SU-DHL-6 (cell line): ENCODE results near the gene TRPM2.
"Not testable (repeated sequence)": the region's sequence is repeated elsewhere in the genome, so short reads cannot be mapped to it uniquely, and the experiment has no call there.

Experiments
- H2AFZ ChIP-seq: fragments of 200-600 bp; sonication (generic); 2 replicates; pipeline ENCODE4 v1.6.1; 2014; ENCODE audit warnings: low read depth, mild to moderate bottlenecking, moderate library complexity, mixed read lengths, antibody characterized with exemption, low read length; ENCODE audit not compliant: severe bottlenecking
- H3F3A ChIP-seq: fragments of 200-600 bp; shearing (Covaris generic); 2 replicates; pipeline ENCODE4 v1.6.0; 2016; ENCODE audit warnings: antibody characterized with exemption, mild to moderate bottlenecking; ENCODE audit not compliant: insufficient read depth
- H3K27ac ChIP-seq: fragments of 200-600 bp; sonication (generic); 2 replicates; pipeline ENCODE4 v1.5.1; 2016; ENCODE audit warnings: low read depth, mild to moderate bottlenecking, low read length, moderate library complexity, mixed read lengths
- H3K27me3 ChIP-seq: fragments of 200-600 bp; sonication (generic), shearing (Covaris generic); 2 replicates; pipeline ENCODE4 v1.6.0; 2014; ENCODE audit warnings: mild to moderate bottlenecking, low read length
- H3K36me3 ChIP-seq: fragments of 200-600 bp; sonication (generic); 2 replicates; pipeline ENCODE4 v1.6.1; 2014; ENCODE audit warnings: mild to moderate bottlenecking, low read length, mixed read lengths
- H3K4me2 ChIP-seq: fragments of 300-600, 200-600 bp; shearing (Covaris generic), sonication (generic); 2 replicates; pipeline ENCODE4 v1.6.0; 2014; ENCODE audit warnings: low read length, low read depth, mild to moderate bottlenecking; ENCODE audit not compliant: poor library complexity, severe bottlenecking
- H3K4me3 ChIP-seq: fragments of 200-600 bp; sonication (generic); 2 replicates; pipeline ENCODE4 v1.5.1; 2014; ENCODE audit warnings: antibody characterized with exemption, low read length, mild to moderate bottlenecking, mixed read lengths; ENCODE audit not compliant: insufficient read depth, poor library complexity, severe bottlenecking
- H3K79me2 ChIP-seq: fragments of 200-600 bp; sonication (generic); 2 replicates; pipeline ENCODE4 v1.6.1; 2014; ENCODE audit warnings: mild to moderate bottlenecking, low read length, moderate library complexity; ENCODE audit not compliant: insufficient read depth
- H3K9ac ChIP-seq: fragments of 200-600 bp; sonication (generic); 2 replicates; pipeline ENCODE4 v1.7.0; 2014; ENCODE audit warnings: mild to moderate bottlenecking, low read length
- H3K9me2 ChIP-seq: fragments of 200-600 bp; sonication (generic); replicated peaks from 2 replicates; pipeline ENCODE4 v1.6.1; 2014; ENCODE audit warnings: low read length; ENCODE audit not compliant: insufficient read depth
- H3K9me3 ChIP-seq: fragments of 200-600 bp; sonication (generic); 2 replicates; pipeline ENCODE4 v1.6.1; 2014; ENCODE audit warnings: low read length, mixed read lengths; ENCODE audit not compliant: insufficient read depth
- H4K20me1 ChIP-seq: fragments of 200-600 bp; sonication (generic); 2 replicates; pipeline ENCODE4 v1.6.1; 2014; ENCODE audit warnings: low read depth, mild to moderate bottlenecking, antibody characterized with exemption, low read length, moderate library complexity, mixed read lengths
- CTCF ChIP-seq: fragments of 200-600 bp; sonication (generic); IDR thresholded peaks from one replicate; pipeline ENCODE4 v1.5.1; 2017; ENCODE audit warnings: antibody characterized with exemption, mild to moderate bottlenecking, low read length, moderate library complexity; ENCODE audit not compliant: insufficient read depth, poor library complexity, severe bottlenecking
- EZH2phosphoT487 ChIP-seq: fragments of 200-600 bp; sonication (generic), shearing (Covaris generic); conservative IDR thresholded peaks from 2 replicates; pipeline ENCODE4 v1.6.1; 2018; ENCODE audit warnings: mild to moderate bottlenecking, antibody characterized with exemption, low read length, moderate library complexity, mixed read lengths

Gene TRPM2

GRCh38 chr21:44357064-44357837 is 3.8 kb downstream of the TRPM2 start:
- no peak for TF ChIP-seq EZH2phosphoT487
- TF ChIP-seq CTCF = no peak
- H3K36me3 ChIP-seq = no peaks in the 10 kb centered on the region
- no peaks in the 10 kb centered on the region for H3K79me2 ChIP-seq
- H3K9me3 ChIP-seq = no peaks in the 10 kb centered on the region
- no peak overlapping the region for H3K4me2 ChIP-seq
- no peak overlapping the region for H3K9ac ChIP-seq
- H4K20me1 ChIP-seq = no peaks in the 10 kb centered on the region
- no peak overlapping the region for H3K27ac ChIP-seq
- H2AFZ ChIP-seq = no peak overlapping the region
- no peaks in the 10 kb centered on the region for H3F3A ChIP-seq
- H3K4me3 ChIP-seq = no peak overlapping the region
- no peaks in the 10 kb centered on the region for H3K27me3 ChIP-seq
- no peaks in the 10 kb centered on the region for H3K9me2 ChIP-seq

- H3K79me2 ChIP-seq = no peaks in the 10 kb centered on the region
- no peak overlapping the region for H3K9ac ChIP-seq
- H3K27me3 ChIP-seq = no peaks in the 10 kb centered on the region
- no peaks in the 10 kb centered on the region for H3K36me3 ChIP-seq
- TF ChIP-seq CTCF = no peak
- no peak for TF ChIP-seq EZH2phosphoT487
- H3K4me3 ChIP-seq = no peak overlapping the region
- no peak overlapping the region for H2AFZ ChIP-seq
- H3F3A ChIP-seq = no peaks in the 10 kb centered on the region
- no peak overlapping the region for H3K27ac ChIP-seq
- H3K9me3 ChIP-seq = no peaks in the 10 kb centered on the region
- H3K9me2 ChIP-seq = no peaks in the 10 kb centered on the region
- no peak overlapping the region for H3K4me2 ChIP-seq
- H4K20me1 ChIP-seq = no peaks in the 10 kb centered on the region
Observed at GRCh38 chr21:44359396-44359795, 6.0 kb downstream of the TRPM2 start.

- no peak overlapping the region for H3K27ac ChIP-seq
- no peaks in the 10 kb centered on the region for H3F3A ChIP-seq
- no peak overlapping the region for H3K4me2 ChIP-seq
- no peaks in the 10 kb centered on the region for H3K27me3 ChIP-seq
- H3K9ac ChIP-seq = no peak overlapping the region
- H3K79me2 ChIP-seq = no peaks in the 10 kb centered on the region
- H3K36me3 ChIP-seq = no peaks in the 10 kb centered on the region
- no peak overlapping the region for H3K4me3 ChIP-seq
- H2AFZ ChIP-seq = no peak overlapping the region
- no peaks in the 10 kb centered on the region for H3K9me3 ChIP-seq
- TF ChIP-seq EZH2phosphoT487 (no peak), CTCF (no peak)
- H3K9me2 ChIP-seq = no peaks in the 10 kb centered on the region
- H4K20me1 ChIP-seq = no peaks in the 10 kb centered on the region
Observed at GRCh38 chr21:44360159-44360558, 6.7 kb downstream of the TRPM2 start.

GRCh38 chr21:44361903-44362302 is 8.5 kb downstream of the TRPM2 start:
- H3K4me2 ChIP-seq, H3K4me3 ChIP-seq, H2AFZ ChIP-seq, H3K9me2 ChIP-seq, H3K27ac ChIP-seq, H3K79me2 ChIP-seq, H4K20me1 ChIP-seq, H3K36me3 ChIP-seq, H3K9me3 ChIP-seq, H3K9ac ChIP-seq, H3K27me3 ChIP-seq, H3F3A ChIP-seq: not testable (repeated sequence)
